Measurements from ENCODE around the gene MORN1.
A peak's percentile ranks its signal among the peaks of the same experiment; 100 is the strongest.

MORN1 gene

GRCh38 chr1:2404890-2405511 is 13.6 kb upstream of the MORN1 start:
- Histone ChIP-seq H3K4me3 (ENCODE audit: low read depth, low read length) (no peak overlapping the region), H3K79me2 (ENCODE audit: control insufficient read depth, insufficient read depth, low read length, unreplicated experiment) (no peaks in the 10 kb centered on the region), H3K4me1 (ENCODE audit: control insufficient read depth, insufficient read depth, low read length, unreplicated experiment) (peaks cover 9% of the 10 kb centered on the region), H3K27me3 (ENCODE audit: insufficient read depth, low read length) (no peaks in the 10 kb centered on the region), H3K36me3 (ENCODE audit: insufficient read depth, low read length) (peaks cover 20% of the 10 kb centered on the region), H2AFZ (ENCODE audit: low read length, unreplicated experiment) (no peak overlapping the region), H3K27ac (ENCODE audit: low read depth, low read length) (peak overlapping the region; percentile 53)

GRCh38 chr1:2404142-2404889 is 13.0 kb upstream of the MORN1 start:
- H3K36me3 ChIP-seq (ENCODE audit: insufficient read depth, low read length), result peaks cover 25% of the 10 kb centered on the region
- H2AFZ ChIP-seq (ENCODE audit: low read length, unreplicated experiment), result no peak overlapping the region
- no peak overlapping the region for H3K4me3 ChIP-seq (ENCODE audit: low read depth, low read length)
- H3K27me3 ChIP-seq (ENCODE audit: insufficient read depth, low read length), result no peaks in the 10 kb centered on the region
- H3K4me1 ChIP-seq (ENCODE audit: control insufficient read depth, insufficient read depth, low read length, unreplicated experiment), result peaks cover 9% of the 10 kb centered on the region
- no peaks in the 10 kb centered on the region for H3K79me2 ChIP-seq (ENCODE audit: control insufficient read depth, insufficient read depth, low read length, unreplicated experiment)
- H3K27ac ChIP-seq (ENCODE audit: low read depth, low read length), result no peak overlapping the region

- H3K4me1 ChIP-seq (ENCODE audit: control insufficient read depth, insufficient read depth, low read length, unreplicated experiment), result peaks cover 9% of the 10 kb centered on the region
- no peaks in the 10 kb centered on the region for H3K79me2 ChIP-seq (ENCODE audit: control insufficient read depth, insufficient read depth, low read length, unreplicated experiment)
- H3K4me3 ChIP-seq (ENCODE audit: low read depth, low read length), result no peak overlapping the region
- H2AFZ ChIP-seq (ENCODE audit: low read length, unreplicated experiment), result no peak overlapping the region
- no peak overlapping the region for H3K27ac ChIP-seq (ENCODE audit: low read depth, low read length)
- H3K27me3 ChIP-seq (ENCODE audit: insufficient read depth, low read length), result no peaks in the 10 kb centered on the region
- peaks cover 32% of the 10 kb centered on the region for H3K36me3 ChIP-seq (ENCODE audit: insufficient read depth, low read length)
These were observed 11.9 kb upstream of the MORN1 start for GRCh38 chr1:2403273-2403672.

- peaks cover 3% of the 10 kb centered on the region for H3K79me2 ChIP-seq (ENCODE audit: control insufficient read depth, insufficient read depth, low read length, unreplicated experiment)
- H3K4me3 ChIP-seq (ENCODE audit: low read depth, low read length), result no peak overlapping the region
- H3K4me1 ChIP-seq (ENCODE audit: control insufficient read depth, insufficient read depth, low read length, unreplicated experiment), result peaks cover 9% of the 10 kb centered on the region
- H3K27me3 ChIP-seq (ENCODE audit: insufficient read depth, low read length), result no peaks in the 10 kb centered on the region
- H3K36me3 ChIP-seq (ENCODE audit: insufficient read depth, low read length), result peaks cover 33% of the 10 kb centered on the region
- no peak overlapping the region for H3K27ac ChIP-seq (ENCODE audit: low read depth, low read length)
- H2AFZ ChIP-seq (ENCODE audit: low read length, unreplicated experiment), result no peak overlapping the region
These were observed 11.1 kb upstream of the MORN1 start for GRCh38 chr1:2402420-2402819.

GRCh38 chr1:2400950-2401649 is 9.7 kb upstream of the MORN1 start:
- Histone ChIP-seq H3K27ac (ENCODE audit: low read depth, low read length) (no peak overlapping the region), H3K79me2 (ENCODE audit: control insufficient read depth, insufficient read depth, low read length, unreplicated experiment) (peaks cover 10% of the 10 kb centered on the region), H2AFZ (ENCODE audit: low read length, unreplicated experiment) (no peak overlapping the region), H3K4me3 (ENCODE audit: low read depth, low read length) (no peak overlapping the region), H3K4me1 (ENCODE audit: control insufficient read depth, insufficient read depth, low read length, unreplicated experiment) (peaks cover 9% of the 10 kb centered on the region), H3K27me3 (ENCODE audit: insufficient read depth, low read length) (no peaks in the 10 kb centered on the region), H3K36me3 (ENCODE audit: insufficient read depth, low read length) (peaks cover 38% of the 10 kb centered on the region)

- Histone ChIP-seq H3K27me3 (ENCODE audit: insufficient read depth, low read length) (no peaks in the 10 kb centered on the region), H3K27ac (ENCODE audit: low read depth, low read length) (no peak overlapping the region), H3K79me2 (ENCODE audit: control insufficient read depth, insufficient read depth, low read length, unreplicated experiment) (peaks cover 14% of the 10 kb centered on the region), H2AFZ (ENCODE audit: low read length, unreplicated experiment) (no peak overlapping the region), H3K4me3 (ENCODE audit: low read depth, low read length) (no peak overlapping the region), H3K4me1 (ENCODE audit: control insufficient read depth, insufficient read depth, low read length, unreplicated experiment) (peaks cover 5% of the 10 kb centered on the region), H3K36me3 (ENCODE audit: insufficient read depth, low read length) (peaks cover 42% of the 10 kb centered on the region)
These were observed 9.2 kb upstream of the MORN1 start for GRCh38 chr1:2400576-2400909.

- H3K27ac ChIP-seq (ENCODE audit: low read depth, low read length), result no peak overlapping the region
- H3K27me3 ChIP-seq (ENCODE audit: insufficient read depth, low read length), result no peaks in the 10 kb centered on the region
- H3K4me1 ChIP-seq (ENCODE audit: control insufficient read depth, insufficient read depth, low read length, unreplicated experiment), result peaks cover under 1% of the 10 kb centered on the region
- H3K79me2 ChIP-seq (ENCODE audit: control insufficient read depth, insufficient read depth, low read length, unreplicated experiment), result peaks cover 19% of the 10 kb centered on the region
- H3K36me3 ChIP-seq (ENCODE audit: insufficient read depth, low read length), result peaks cover 42% of the 10 kb centered on the region
- no peak overlapping the region for H3K4me3 ChIP-seq (ENCODE audit: low read depth, low read length)
- H2AFZ ChIP-seq (ENCODE audit: low read length, unreplicated experiment), result no peak overlapping the region
These were observed 8.7 kb upstream of the MORN1 start for GRCh38 chr1:2399890-2400575.

GRCh38 chr1:2398871-2399270 is 7.5 kb upstream of the MORN1 start:
- Histone ChIP-seq H3K4me1 (ENCODE audit: control insufficient read depth, insufficient read depth, low read length, unreplicated experiment) (peaks cover 3% of the 10 kb centered on the region), H2AFZ (ENCODE audit: low read length, unreplicated experiment) (no peak overlapping the region), H3K36me3 (ENCODE audit: insufficient read depth, low read length) (peaks cover 35% of the 10 kb centered on the region), H3K27ac (ENCODE audit: low read depth, low read length) (no peak overlapping the region), H3K27me3 (ENCODE audit: insufficient read depth, low read length) (no peaks in the 10 kb centered on the region), H3K4me3 (ENCODE audit: low read depth, low read length) (no peak overlapping the region), H3K79me2 (ENCODE audit: control insufficient read depth, insufficient read depth, low read length, unreplicated experiment) (peaks cover 31% of the 10 kb centered on the region)

GRCh38 chr1:2397007-2397679 is 5.8 kb upstream of the MORN1 start:
- Histone ChIP-seq H3K36me3 (ENCODE audit: insufficient read depth, low read length) (peaks cover 35% of the 10 kb centered on the region), H3K27me3 (ENCODE audit: insufficient read depth, low read length) (no peaks in the 10 kb centered on the region), H2AFZ (ENCODE audit: low read length, unreplicated experiment) (no peak overlapping the region), H3K4me3 (ENCODE audit: low read depth, low read length) (no peak overlapping the region), H3K79me2 (ENCODE audit: control insufficient read depth, insufficient read depth, low read length, unreplicated experiment) (peaks cover 48% of the 10 kb centered on the region), H3K27ac (ENCODE audit: low read depth, low read length) (no peak overlapping the region), H3K4me1 (ENCODE audit: control insufficient read depth, insufficient read depth, low read length, unreplicated experiment) (peaks cover 16% of the 10 kb centered on the region)

- no peaks in the 10 kb centered on the region for H3K27me3 ChIP-seq (ENCODE audit: insufficient read depth, low read length)
- no peak overlapping the region for H3K4me3 ChIP-seq (ENCODE audit: low read depth, low read length)
- no peak overlapping the region for H3K27ac ChIP-seq (ENCODE audit: low read depth, low read length)
- peaks cover 53% of the 10 kb centered on the region for H3K79me2 ChIP-seq (ENCODE audit: control insufficient read depth, insufficient read depth, low read length, unreplicated experiment)
- H2AFZ ChIP-seq (ENCODE audit: low read length, unreplicated experiment), result no peak overlapping the region
- peaks cover 35% of the 10 kb centered on the region for H3K36me3 ChIP-seq (ENCODE audit: insufficient read depth, low read length)
- peaks cover 16% of the 10 kb centered on the region for H3K4me1 ChIP-seq (ENCODE audit: control insufficient read depth, insufficient read depth, low read length, unreplicated experiment)
These were observed 5.1 kb upstream of the MORN1 start for GRCh38 chr1:2396476-2396875.
